HG02642 (cell line): ENCODE results near the gene KIF13A.
"Not testable (repeated sequence)": the region's sequence is repeated elsewhere in the genome, so short reads cannot be mapped to it uniquely, and the experiment has no call there.

Source experiments
- ATAC-seq: cut with Tn5 transposase; IDR thresholded peaks from one replicate; pipeline ENCODE4 v1.9.1; 2021; ENCODE audit warnings: mild to moderate bottlenecking; ENCODE audit not compliant: unreplicated experiment, poor library complexity

The KIF13A gene

DNA sequence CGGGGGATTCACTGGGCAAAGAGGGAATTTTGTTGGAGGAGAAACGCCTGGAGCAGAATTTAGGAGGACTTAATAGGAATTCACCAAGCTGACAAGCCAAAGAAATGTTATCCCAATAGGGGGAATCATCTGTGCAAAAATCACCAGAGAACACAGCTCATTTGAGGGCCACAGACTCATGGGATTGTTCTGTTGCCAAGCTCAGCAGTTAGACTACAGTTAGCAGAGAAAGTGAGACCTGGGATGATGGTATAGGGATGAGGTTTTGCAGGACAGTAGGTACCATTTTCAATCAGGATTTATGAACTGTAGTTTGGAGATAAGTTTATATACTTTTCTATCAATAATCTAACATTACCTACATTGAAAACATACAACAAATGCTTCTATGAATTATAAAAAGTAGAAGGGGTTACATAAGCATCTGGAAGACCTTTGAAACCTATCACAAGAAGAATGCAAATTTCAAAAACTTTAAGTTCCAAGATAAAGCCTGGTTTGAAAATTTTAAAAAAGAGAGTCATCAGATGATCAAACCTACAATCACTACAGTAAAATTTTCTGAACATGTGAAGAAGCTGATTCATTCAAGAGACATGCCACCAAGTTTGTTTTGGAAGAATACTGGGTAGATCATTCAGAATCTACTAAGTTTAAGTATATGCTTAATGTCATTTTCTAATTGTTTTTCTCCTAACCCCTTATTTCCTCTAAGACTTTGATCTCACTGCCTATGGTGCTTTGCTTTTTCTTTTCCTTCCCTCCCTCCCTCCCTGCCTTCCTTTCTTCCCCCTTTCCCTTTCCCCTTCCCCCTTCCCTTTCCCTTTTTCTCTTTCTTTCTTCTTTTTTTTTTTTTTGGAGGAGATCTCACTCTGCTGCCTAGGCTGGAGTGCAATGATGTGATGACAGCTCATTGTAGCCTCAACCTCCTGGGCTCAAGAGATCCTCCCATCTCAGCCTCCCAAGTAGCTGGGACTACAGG, 81.5 kb downstream of the KIF13A start:
- no peak for ATAC-seq

GRCh38 chr6:17904491-17905120, 82.8 kb downstream of the KIF13A start:
- ATAC-seq, result no peak

GRCh38 chr6:17902974-17903373, 84.5 kb downstream of the KIF13A start:
- no peak for ATAC-seq

DNA sequence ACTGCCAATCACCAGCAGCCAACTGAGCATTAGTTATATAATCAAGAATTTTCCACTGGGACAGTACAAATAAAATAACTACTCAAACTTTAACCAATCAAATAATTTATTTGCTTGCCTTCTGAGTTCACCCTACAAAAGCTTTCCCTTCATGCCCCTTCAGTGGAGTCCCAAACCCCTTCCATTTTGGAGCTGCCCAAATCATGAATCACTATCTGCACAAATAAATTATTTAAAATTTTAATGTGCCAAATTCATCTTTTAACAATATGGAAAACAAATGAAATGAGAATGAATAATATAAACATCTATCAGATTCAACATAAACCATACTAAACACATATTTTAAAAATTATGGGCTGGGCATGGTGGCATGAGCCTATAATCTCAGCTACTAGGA, 85.9 kb downstream of the KIF13A start:
- no peak for ATAC-seq

DNA sequence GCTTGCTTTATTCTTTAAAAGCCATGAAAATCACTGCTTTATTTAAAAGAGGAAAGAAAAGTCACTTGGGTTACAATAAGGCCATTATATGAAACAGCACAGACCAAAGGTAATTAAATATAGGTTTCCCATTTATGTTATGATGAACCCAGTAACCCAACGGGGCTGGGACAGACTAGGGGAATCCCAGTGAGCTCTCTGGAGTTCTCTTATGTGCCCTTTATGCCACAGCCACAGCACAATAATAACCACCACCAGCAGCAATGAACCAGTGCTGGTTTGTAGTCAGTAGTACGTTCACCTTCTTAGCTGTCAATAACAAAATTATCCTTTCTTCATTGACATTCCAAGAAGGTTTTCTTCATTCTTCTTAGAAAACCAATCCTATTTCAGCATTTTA, 87.4 kb downstream of the KIF13A start:
- ATAC-seq, result no peak

- ATAC-seq, result no peak
Measured at GRCh38 chr6:17899491-17899890, 87.9 kb downstream of the KIF13A start.

- ATAC-seq, result no peak
Measured at GRCh38 chr6:17897681-17898080, 89.8 kb downstream of the KIF13A start.

DNA sequence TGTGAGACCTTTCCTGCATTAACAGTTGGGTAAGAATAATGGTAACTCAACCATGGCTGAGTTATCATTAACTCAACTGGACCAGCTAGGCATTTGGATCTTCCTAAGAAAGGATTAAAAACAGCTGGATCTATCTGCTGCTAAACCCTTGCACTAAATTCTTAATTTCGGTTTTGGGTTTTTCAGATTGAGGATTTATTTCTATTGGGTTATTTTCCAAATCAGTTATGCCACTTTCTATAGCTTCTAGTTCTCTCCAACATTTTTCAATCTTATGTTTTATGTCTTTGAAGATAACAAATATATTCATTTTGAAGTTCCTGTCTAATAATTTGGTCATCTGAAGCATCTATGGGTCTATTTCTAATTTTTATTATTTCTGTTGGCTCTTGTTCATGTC, 92.5 kb downstream of the KIF13A start:
- ATAC-seq, result no peak

DNA sequence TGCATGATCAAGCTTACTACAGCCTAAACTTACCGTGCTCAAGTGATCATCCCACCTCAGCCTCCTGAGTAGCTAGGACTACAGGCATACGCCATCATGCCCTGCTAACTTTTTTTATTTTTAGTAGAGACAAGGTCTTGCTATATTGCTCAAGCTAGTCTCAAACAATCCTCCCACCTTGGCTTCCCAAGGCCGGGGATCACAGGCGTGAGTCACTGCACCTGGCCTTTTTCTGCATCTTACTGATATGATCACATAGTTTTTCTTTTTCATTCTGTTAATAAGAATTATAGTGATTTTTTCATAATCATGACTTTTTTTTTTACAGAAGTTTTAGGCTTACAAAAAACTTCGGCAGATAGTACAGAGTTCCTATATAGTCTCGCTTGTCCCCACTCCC, 93.2 kb downstream of the KIF13A start:
- no peak for ATAC-seq

- no peak for ATAC-seq
Measured at GRCh38 chr6:17892097-17892686, 95.2 kb downstream of the KIF13A start.

GRCh38 chr6:17890309-17890708, 97.1 kb downstream of the KIF13A start:
- no peak for ATAC-seq

GRCh38 chr6:17889777-17890176, 97.7 kb downstream of the KIF13A start:
- not testable (repeated sequence) for ATAC-seq

DNA sequence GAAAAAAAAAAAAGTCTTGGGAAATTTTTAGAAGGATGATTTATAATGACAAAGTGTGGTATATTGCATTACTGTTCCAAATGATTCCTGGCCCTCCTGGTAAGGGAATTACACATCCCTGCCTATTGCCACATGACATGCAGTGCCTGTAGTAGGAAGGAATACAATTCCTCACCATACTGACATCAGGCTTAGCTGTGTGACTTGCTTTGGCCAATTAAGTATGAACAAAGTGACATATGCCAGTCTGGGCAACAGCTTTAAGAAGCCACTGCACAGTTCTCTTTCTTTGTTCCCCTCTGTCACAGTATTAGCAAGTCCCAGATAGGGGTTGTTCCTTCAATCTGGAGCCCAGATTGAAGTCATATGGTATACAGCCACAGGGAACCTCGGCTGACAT, 100.5 kb downstream of the KIF13A start:
- ATAC-seq, result no peak

DNA sequence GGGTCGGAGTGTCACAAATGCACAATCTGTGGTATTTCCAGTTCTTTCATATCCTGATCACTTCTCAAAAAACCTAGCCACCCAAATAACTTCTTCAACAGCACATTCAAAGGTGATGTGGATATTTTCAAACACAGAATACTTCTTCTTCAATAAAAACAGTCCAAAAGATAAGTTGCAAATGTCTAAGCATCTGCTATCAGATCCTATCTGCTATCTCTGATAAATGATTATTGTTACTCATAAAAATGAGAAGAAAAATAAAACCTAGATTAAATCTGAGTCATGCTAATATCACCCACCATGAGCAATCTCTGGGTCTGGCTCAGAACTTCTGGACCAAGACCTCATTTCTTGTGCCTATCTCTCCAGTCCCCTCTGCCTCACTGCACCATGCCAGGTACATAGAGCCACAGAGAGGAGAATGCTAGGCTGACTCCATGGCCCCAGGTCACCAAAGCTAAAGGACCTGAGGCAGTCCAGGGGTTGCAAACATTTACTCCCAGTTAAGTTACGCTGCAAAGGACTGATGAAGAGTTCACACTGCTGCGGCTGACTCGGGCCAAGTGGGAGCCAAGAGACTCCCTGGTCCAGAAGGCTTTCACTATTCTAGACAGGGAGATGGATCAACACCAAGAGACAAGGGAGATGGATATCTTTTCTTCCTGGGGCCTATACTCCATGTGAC, 101.4 kb downstream of the KIF13A start:
- ATAC-seq, result no peak

DNA sequence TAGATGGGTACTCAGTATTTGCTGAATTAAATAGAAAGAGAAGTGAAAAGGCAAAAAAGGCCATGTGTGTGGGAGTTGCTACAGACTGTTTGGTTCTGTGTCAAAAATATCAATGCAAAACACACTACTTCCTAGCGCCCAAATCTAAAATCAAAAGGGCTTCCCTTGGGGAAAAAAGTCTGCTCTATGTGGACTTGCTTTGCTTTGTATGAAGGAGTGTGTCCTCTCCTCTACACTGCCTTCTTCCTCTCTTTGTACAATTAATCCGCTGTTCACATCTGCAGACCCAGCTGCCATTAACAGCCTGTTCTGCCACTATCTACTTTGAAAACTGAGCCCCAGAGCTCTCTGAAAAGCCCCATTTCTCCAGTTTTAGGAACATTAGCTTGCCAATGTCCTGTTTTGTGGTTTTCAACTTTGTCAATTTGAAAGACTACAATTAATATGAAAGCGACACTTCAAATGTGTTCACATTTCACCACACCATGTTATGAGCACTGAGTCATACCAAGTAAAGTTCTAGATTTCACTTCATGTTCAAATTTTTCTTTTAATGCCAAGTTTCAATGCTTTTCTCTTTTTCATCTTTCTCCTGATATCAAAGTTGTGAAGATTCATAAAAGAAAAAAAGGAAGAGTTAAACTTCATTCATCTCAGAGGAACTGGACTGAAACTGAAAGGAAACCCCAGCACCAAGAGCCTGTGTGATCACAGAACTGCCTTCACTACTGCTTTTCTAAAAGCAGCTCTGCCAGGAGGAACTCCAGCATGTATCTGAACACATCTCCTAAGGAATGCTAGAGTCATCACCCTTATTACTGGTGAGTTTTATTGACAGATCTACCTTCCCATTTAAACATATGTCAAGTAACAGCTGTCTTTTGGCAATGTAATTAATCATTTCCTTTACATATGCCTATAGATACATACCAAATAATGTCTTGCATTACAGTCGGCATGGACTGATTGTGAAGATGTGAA, 102.6 kb downstream of the KIF13A start:
- peak; percentile 88 for ATAC-seq

DNA sequence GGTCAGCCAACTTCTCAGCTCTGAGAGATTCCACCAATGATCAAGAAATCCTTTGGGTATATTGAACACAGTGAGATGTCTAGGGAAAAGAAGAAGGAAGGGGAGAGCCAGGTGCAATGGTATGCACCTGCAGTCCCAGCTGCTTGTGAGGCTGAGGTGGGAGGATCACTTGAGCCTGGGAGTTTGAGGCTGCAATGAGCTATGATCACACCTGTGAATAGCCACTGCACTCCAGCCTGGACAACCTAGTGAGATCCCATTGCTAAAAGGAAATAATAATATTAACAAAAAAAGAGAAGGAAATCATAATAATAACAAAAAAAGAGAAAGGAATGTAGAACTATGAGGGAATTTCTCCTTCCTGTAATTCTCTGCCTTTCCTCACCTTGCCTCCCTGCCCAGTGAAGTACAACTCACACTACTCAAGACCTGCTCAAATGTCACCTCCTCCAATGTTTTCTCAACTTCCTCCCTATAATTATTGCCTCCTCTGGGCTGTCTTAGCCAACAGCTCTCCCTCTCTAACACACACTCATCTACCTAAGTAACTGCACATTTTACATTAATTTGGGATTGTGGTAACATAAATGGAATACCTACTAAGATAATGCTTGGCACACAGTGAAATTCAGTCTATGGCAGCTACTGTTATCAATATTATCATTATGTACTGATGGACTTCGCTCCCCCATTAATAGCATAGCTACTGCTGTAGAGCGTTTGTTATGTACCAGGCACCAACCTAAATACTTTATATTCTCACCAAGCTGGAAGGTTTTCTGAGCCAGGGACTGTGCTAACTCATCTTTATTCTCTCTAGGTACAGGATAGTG, 103.6 kb downstream of the KIF13A start:
- ATAC-seq, result no peak

DNA sequence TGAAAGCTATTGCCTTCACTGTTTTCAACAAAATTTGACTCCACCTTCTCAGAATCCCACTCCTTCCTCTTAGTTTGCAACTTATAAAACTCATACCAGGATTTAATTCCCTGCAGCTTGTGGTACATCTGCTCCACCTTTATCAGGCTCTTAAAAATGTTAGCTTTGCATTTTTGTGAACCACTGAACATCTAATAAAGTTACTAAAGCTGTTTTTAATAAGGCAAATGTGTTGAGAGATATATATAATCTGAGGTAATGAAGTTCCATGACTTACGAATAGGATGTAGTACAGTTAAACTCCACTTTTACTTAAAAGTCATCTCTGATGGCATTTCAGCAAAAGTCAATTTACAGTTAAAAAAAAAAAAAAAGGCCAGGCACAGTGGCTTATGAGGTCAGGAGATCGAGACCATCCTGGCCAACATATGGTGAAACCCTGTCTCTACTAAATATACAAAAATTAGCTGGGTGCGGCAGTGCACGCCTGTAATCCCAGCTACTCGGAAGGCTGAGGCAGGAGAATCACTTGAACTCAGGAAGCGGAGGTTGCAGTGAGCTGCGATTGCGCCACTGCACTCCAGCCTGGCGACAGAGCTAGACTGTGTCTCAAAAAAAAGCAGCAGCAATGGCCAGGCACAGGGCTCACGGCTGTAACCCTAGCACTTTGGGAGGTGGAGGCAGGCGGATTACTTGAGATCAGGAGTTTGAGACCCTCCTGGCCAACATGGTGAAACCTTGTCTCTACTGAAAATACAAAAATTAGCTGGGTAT, 106.2 kb downstream of the KIF13A start:
- ATAC-seq, result no peak

DNA sequence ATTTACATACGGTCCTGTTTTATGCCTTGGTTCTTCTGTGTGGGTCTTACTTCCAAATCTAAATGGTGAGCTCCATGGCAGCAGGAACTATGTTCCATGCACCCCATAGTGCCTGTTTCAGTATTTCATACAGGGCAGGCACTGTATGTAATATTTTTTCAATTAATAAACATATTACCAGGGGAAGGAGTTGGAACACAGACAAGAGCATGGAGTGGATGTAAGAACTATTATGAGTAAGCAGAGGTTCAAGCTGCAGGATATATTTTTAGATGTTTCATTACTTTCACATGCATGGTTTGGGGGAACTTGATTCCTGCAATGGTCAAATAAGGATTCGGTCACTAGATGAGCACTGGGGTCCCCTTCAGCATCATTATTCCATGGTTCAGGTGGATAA, 108.3 kb downstream of the KIF13A start:
- ATAC-seq, result no peak
